Muscle of leg (tissue), 11 donors: Measurements from ENCODE around the gene SFXN5. TPM values are rescaled to one million over a fixed set of nuclear protein-coding genes. Genes with fewer than 3 reads are reported as not detected.

Experiments
- DNase-seq: peaks from one replicate; pipeline ENCODE4 v3.0.0; 2013
- H3K27ac ChIP-seq: one replicate; pipeline ENCODE4 v1.5.1; 2013; ENCODE audit warnings: mild to moderate bottlenecking, low read length, control low read depth
- H3K27me3 ChIP-seq: one replicate; pipeline ENCODE4 v1.6.1; 2013; ENCODE audit warnings: low read length; ENCODE audit not compliant: control insufficient read depth, insufficient read depth
- H3K36me3 ChIP-seq: one replicate; pipeline ENCODE4 v1.6.1; 2013; ENCODE audit warnings: low read length; ENCODE audit not compliant: control insufficient read depth, insufficient read depth
- H3K4me1 ChIP-seq: one replicate; pipeline ENCODE4 v1.6.1; 2013; ENCODE audit warnings: low read length; ENCODE audit not compliant: control insufficient read depth, insufficient read depth
- H3K4me3 ChIP-seq: one replicate; pipeline ENCODE4 v1.5.1; 2013; ENCODE audit warnings: low read length, control low read depth
- H3K9me3 ChIP-seq: replicated peaks from 2 replicates; pipeline ENCODE4 v1.6.1; 2013; ENCODE audit warnings: low read depth, low read length; ENCODE audit not compliant: control insufficient read depth
- whole genome bisulfite sequencing: methylation state at CpG from one replicate; pipeline ENCODE4 v1.1.5; 2013; ENCODE audit warnings: missing lambda C conversion rate; ENCODE audit not compliant: insufficient coverage; 5-methylcytosine and 5-hydroxymethylcytosine counted together
- polyA plus RNA-seq, 8 donors: library from polyadenylated mRNA; unstranded; fragments of 120-200 nt; gene quantifications; one replicate each; pipeline versions ENCODE4 v1.2.1 to v1.2.3, GENCODE V29; 2013; ENCODE audit warnings: inconsistent platforms in 1 of 8, low replicate concordance in 1 of 8; ENCODE audit not compliant: insufficient read length in 8 of 8, insufficient read depth in 1 of 8
- total RNA-seq: library from RNA; stranded (reverse); fragments of 120-200 nt; gene quantifications from one replicate; pipeline ENCODE4 v1.2.4, GENCODE V29; 2013

SFXN5 gene
- total and polyA plus RNA-seq, 9 donors = 6.0 to 9.0 (median 6.3) TPM

DNA sequence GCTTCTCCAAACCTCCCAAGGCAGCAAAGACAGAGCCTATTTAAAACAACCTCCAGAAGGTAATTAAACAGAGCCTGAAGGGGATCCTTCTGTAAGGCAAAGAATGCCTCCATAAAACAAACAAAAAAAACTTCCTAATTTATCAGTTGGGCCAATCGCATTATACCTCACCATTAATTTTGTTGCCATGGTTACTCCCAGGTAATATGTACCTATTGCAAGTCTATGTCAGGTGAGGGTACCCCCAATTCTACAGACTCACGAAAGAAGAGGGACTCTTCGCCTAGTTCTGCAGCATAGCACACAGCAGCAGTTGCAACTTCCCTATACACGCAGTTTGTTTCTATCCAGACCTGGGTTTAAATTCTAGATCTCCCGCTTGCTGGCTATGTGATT, 38.8 kb downstream of the SFXN5 start:
- WGBS = 100% methylated on average over 1 of the region's 5 CpGs
- no peaks in the 10 kb centered on the region for H3K9me3 ChIP-seq
- H3K36me3 ChIP-seq = no peaks in the 10 kb centered on the region
- H3K27me3 ChIP-seq = no peaks in the 10 kb centered on the region
- no peak overlapping the region for H3K27ac ChIP-seq
- H3K4me3 ChIP-seq = no peak overlapping the region
- no peaks in the 10 kb centered on the region for H3K4me1 ChIP-seq
- no peak for DNase-seq

DNA sequence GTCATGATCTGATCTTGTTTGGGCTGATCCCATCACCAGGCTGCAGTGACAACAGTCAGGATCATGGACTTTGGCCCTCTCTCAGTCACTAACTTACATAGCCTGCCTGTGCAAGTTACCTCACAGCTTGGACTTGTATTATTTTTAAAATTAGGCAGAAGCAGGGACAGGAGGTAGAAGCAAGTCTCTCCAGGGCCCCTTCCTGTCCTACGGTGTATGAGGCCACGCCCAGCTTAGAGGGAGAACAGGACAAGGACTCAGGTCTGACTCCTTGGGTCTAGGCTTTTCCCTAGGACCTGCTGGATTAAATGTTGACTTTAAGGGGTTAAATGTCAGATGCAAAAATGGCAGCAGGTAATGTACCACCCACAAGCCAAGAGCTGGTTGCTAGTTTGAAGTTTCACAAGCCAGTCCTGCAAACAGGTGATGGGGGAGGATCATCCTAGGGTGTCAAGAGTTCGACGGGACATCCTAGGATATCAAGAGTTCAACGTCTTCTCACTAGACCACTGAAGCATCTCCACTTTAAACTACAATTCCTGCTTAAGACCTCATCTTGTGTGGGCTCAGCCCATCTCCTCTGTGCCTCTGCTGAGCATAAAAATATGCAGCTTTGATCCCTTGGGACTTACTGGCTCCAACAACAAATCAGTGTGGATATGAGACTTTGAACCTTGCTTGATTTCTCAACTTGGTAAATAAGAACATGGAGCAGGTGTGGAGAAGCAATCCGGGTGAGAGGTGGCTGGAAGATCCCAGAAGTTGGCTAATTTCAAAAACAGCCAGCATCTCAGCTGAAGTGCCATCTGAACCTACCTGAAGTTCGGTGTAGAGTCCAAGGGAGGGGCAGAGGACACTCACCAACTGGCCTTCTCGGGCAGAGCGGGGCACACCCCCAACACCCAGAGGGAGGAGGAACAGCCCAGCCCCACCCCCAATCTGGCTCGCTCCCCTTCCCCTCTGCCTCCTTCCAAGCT, 39.5 kb downstream of the SFXN5 start:
- Histone ChIP-seq H3K4me1 (no peaks in the 10 kb centered on the region), H3K36me3 (no peaks in the 10 kb centered on the region), H3K27me3 (no peaks in the 10 kb centered on the region), H3K4me3 (no peak overlapping the region), H3K27ac (no peak overlapping the region), H3K9me3 (no peaks in the 10 kb centered on the region)
- 76% methylated on average over 5 of the region's 10 CpGs for WGBS
- DNase-seq = no peak

DNA sequence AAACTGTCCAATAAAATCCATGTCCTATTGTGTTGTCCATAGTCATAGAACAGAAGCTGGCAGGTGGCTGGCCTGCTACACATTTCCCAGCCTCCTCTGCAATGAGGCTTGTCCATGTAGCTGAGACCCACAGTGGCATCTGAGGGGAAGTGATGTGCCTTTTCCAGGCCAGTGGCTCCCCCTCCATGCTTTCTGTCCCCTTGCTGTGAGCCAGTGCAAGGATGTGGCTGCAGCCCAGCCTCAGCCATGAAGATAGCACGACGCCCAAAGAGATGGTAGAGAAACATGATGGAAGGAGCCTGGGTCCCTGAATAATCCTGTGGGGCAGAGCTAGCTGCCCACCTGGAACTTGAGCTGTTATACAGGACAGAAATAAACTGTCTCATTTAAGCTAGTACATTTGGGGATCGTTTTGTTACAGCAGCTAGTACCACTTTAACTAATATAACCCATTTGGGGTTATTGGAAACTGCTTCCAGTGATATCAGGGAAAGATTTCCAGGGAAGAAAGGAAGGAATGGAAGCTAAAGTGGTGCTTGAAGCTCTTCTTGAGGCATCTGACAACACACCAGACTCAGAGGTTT, 40.3 kb downstream of the SFXN5 start:
- Histone ChIP-seq H3K27ac (no peak overlapping the region), H3K27me3 (no peaks in the 10 kb centered on the region), H3K9me3 (no peaks in the 10 kb centered on the region), H3K36me3 (no peaks in the 10 kb centered on the region), H3K4me3 (no peak overlapping the region), H3K4me1 (no peaks in the 10 kb centered on the region)
- WGBS = no CpG with 5 or more reads among the region's 3 CpGs
- DNase-seq = no peak

DNA sequence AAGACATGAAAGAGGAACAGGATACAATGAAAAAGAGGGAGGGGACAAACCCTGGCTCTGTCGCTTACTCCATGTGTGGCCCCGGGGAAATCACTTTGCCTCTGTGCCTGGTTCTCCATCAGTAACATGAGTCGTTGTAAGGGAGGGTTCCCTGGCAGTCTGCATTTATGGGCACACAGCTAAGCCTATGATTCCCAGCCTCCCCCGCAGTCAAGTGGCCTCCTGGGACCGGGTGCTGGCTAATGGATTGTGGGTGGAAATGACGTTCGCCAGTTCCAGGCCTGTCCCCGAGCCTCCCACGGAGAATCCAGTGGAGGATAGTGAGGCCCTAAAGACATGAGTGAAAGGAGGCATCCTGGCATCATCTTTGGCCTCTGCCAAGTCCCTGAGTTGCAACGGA, 42.7 kb downstream of the SFXN5 start:
- Histone ChIP-seq H3K36me3 (no peaks in the 10 kb centered on the region), H3K4me3 (no peak overlapping the region), H3K4me1 (no peaks in the 10 kb centered on the region), H3K9me3 (no peaks in the 10 kb centered on the region), H3K27me3 (no peaks in the 10 kb centered on the region), H3K27ac (no peak overlapping the region)
- DNase-seq = no peak
- WGBS = 50% methylated on average over 4 of the region's 10 CpGs

DNA sequence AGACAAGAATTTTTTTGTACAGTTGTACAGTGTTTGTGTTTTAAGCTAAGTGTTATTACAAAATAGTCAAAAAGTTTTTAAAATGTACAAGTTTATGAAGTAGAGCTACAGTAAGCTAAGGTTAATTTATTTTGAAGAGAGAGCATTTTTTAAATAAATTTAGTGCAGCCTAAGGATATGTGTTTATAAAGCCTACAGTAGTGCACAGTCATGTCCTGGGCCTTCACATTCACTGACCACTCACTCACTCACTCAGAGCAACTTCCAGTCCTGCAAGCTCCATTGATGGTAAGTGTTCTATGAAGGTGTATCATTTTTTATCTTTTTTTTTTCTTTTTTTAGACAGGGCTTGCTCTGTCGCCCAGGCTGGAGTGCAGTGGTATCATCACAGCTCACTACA, 44.2 kb downstream of the SFXN5 start:
- Histone ChIP-seq H3K27ac (no peak overlapping the region), H3K4me1 (no peaks in the 10 kb centered on the region), H3K27me3 (no peaks in the 10 kb centered on the region), H3K9me3 (no peaks in the 10 kb centered on the region), H3K36me3 (no peaks in the 10 kb centered on the region), H3K4me3 (no peak overlapping the region)
- no CpG with 5 or more reads among the region's 1 CpG for WGBS
- no peak for DNase-seq

DNA sequence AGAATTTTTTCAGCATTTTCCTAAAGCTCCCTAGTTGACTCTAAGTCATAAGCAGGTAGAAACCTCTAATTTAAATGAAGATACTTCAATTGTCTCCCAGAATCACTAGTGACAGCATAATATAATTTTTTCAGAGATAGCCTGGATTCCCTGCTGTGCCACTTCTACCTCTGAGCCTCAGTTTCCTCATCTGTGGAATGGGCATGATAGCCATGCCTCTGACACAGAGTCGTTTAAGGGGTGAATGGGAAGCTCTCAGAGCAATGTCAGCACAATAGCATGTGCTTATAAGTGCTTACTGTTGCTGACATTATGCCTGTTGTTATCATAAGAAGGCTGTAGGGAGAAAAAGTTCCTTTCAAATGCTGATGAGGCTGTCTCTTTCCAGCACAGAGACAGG, 48.0 kb downstream of the SFXN5 start:
- Histone ChIP-seq H3K27me3 (no peaks in the 10 kb centered on the region), H3K4me3 (no peak overlapping the region), H3K4me1 (no peaks in the 10 kb centered on the region), H3K36me3 (peaks cover 9% of the 10 kb centered on the region), H3K27ac (no peak overlapping the region), H3K9me3 (no peaks in the 10 kb centered on the region)
- WGBS = 60% methylated on average over 1 of the region's 1 CpG
- DNase-seq = no peak

DNA sequence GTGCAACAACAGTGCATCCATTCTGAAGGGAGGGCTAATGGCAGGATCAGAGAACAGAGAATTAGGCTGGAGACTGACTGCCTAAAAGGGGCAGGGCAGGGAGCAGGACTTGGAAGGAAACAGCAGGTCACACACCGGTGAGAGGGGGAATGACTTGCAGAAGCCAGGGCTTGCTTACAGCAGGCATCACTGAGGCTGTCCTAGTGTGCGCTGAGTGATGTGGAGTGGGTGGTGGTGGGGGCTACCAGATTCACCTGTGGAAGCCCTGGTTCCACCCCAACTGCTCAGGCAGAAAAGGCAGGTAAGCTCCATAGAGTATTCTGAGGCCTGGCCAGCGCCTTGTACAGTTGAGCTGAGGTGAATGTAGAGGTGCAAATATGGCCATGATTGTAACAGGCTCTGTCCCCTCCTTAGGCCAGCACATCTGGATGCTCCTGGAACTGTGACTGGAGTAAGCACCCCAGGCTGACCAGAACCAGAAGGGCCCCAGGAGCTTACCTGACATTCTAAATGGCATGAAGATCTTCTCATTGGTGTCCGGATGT, 49.4 kb downstream of the SFXN5 start:
- DNase-seq = no peak
- Histone ChIP-seq H3K27ac (no peak overlapping the region), H3K9me3 (no peaks in the 10 kb centered on the region), H3K36me3 (peaks cover 9% of the 10 kb centered on the region), H3K27me3 (no peaks in the 10 kb centered on the region), H3K4me1 (no peaks in the 10 kb centered on the region), H3K4me3 (no peak overlapping the region)
- 82% methylated on average over 2 of the region's 4 CpGs for WGBS

DNA sequence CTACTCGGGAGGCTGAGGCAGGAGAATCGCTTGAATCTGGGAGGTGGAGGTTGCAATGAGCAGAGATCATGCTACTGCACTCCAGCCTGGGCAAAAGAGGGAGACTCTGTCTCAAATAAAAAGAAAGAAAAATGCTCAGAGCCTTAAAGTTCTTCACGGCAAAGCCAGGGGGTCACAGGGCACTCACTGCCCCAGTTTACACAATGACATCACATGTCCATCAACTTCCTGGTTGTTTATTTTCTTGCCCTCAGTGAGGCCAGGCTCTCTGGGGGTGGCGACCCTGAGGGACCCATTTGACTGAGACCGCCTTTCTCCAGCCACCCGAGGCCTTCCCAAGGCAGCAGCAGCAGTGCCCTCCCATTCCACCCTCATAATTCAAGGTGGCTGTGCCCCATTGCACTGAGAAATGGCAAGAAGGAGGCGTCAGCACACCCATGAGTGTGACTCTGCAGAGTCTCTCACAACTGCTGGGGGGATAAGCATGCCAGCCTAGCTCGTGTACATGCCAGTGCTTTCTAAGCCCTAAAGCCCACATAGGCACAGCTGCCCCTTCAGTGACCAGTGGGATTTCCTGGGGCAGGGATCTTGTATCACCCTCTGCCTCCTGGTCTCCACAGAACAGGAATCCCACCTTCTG, 50.0 kb downstream of the SFXN5 start:
- WGBS = 76% methylated on average over 7 of the region's 8 CpGs
- no peak for DNase-seq
- H3K36me3 ChIP-seq = peaks cover 9% of the 10 kb centered on the region
- H3K27me3 ChIP-seq = no peaks in the 10 kb centered on the region
- no peaks in the 10 kb centered on the region for H3K4me1 ChIP-seq
- no peaks in the 10 kb centered on the region for H3K9me3 ChIP-seq
- no peak overlapping the region for H3K4me3 ChIP-seq
- no peak overlapping the region for H3K27ac ChIP-seq

DNA sequence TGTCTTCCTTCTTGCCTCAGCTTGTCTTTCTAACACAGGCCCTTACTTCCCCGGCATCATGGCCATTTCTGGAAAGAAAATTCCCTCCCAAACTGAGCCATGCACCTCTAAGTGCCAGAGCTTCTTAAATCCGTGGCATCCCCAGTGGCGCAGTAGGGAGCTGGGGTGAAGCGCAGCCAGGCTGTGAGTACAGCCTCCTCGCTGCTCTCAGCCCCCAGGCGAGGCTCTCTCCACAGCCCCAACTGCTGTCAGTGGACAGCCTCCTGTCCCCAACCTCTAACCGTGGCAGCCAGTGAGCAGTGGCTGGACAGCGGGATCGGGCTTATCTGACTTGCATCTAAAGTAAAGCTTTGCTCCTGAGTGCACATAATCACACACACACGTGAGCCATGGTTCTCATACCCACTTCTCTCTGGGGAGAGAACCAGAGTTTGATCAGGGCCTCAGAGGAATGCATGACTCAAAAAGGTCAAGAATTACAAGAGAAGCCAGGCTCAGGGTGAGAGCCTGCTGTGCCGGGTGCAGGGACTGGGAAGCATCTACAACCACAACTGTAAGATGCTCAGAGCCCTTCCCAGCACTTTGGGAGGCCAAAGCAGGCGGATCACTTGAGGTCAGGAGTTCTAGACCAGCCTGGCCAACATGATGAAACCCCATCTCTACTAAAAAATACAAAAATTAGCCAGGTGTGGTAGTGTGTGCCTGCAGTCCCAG, 50.7 kb downstream of the SFXN5 start:
- H3K4me3 ChIP-seq = no peak overlapping the region
- H3K36me3 ChIP-seq = peaks cover 9% of the 10 kb centered on the region
- H3K27ac ChIP-seq = no peak overlapping the region
- no peaks in the 10 kb centered on the region for H3K4me1 ChIP-seq
- DNase-seq = no peak
- no peaks in the 10 kb centered on the region for H3K27me3 ChIP-seq
- no peaks in the 10 kb centered on the region for H3K9me3 ChIP-seq
- 70% methylated on average over 11 of the region's 12 CpGs for WGBS

DNA sequence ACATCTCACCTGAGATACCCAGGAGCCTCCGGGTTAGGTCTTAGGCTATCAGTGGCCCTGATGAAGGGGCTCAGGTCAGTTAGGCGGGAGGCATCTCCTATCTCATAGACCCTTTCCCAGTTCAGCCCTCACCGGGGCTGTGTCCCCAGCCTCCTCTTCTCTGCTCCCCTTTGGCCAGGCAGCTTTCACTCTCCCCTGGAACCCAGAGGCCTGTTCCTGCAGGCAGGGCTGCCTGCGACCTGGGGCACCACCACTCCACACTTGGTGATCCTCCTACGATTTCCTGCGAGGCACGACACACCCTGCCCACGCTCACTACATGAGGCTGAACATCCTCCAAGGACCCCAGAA, 51.2 kb downstream of the SFXN5 start:
- no peak overlapping the region for H3K4me3 ChIP-seq
- H3K36me3 ChIP-seq = peaks cover 9% of the 10 kb centered on the region
- H3K4me1 ChIP-seq = no peaks in the 10 kb centered on the region
- no peak for DNase-seq
- no peak overlapping the region for H3K27ac ChIP-seq
- no peaks in the 10 kb centered on the region for H3K9me3 ChIP-seq
- WGBS = 84% methylated on average over 7 of the region's 8 CpGs
- H3K27me3 ChIP-seq = no peaks in the 10 kb centered on the region
